Measurements from ENCODE around the gene ITPR1. TPM values are rescaled to one million over a fixed set of nuclear protein-coding genes. Genes with fewer than 3 reads are reported as not detected.

The ITPR1 gene
- total and polyA plus RNA-seq, 10 of the 15 experiments (the other 5 are each of a cell fraction or from before 2014, with no cell fraction given): 12.2 to 239 (median 28.4) TPM

GRCh38 chr3:4882548-4882947, 389.4 kb downstream of the ITPR1 start:
- Histone ChIP-seq H2AFZ (ENCODE audit: control insufficient read depth, low read depth, low read length) (no peak overlapping the region), H3K9ac (ENCODE audit: control insufficient read depth, insufficient read depth, low read length) (no peak overlapping the region), H3K9me3 (replicated peaks; ENCODE audit: control insufficient read depth, insufficient read depth, low read length) (no peaks in the 10 kb centered on the region; the same call in 1 of the 3 replicates), H4K20me1 (ENCODE audit: control insufficient read depth, insufficient read depth) (no peaks in the 10 kb centered on the region), H3K4me1 (ENCODE audit: control insufficient read depth, insufficient read depth, low read length) (no peaks in the 10 kb centered on the region), H3K4me2 (ENCODE audit: control insufficient read depth, insufficient read depth) (no peak overlapping the region), H3K36me3 (ENCODE audit: control insufficient read depth in 2 of 2, insufficient read depth in 2 of 2, low read length in 1 of 2) (no peaks in the 10 kb centered on the region), H3K27ac (ENCODE audit: control insufficient read depth, insufficient read depth) (no peak overlapping the region), H3K79me2 (ENCODE audit: control insufficient read depth, insufficient read depth, low read length) (no peaks in the 10 kb centered on the region), H3K4me3 (no peak overlapping the region), H3K27me3 (replicated peaks in 1 of 2; ENCODE audit: control insufficient read depth in 2 of 2, insufficient read depth in 2 of 2, low read length in 1 of 2) (no peaks in the 10 kb centered on the region)
- ChIA-PET RAD21 (ENCODE audit: unreplicated experiment) (interaction anchor here (1.4 kb wide), 1 partner anchor 145 kb away, joined by 3 read pairs; no protein-coding TSS in a partner anchor), SMC1A (ENCODE audit: uncharacterized antibody, unreplicated experiment) (interaction anchor here (0.6 to 3.0 kb wide), 4 partner anchors 11 to 134 kb away, joined by 3 to 11 read pairs (median 5); no protein-coding TSS in a partner anchor), POLR2A (no interaction called here), CTCF (interaction anchor here (1.3 to 3.4 kb wide), 3 partner anchors 11 to 94 kb away, joined by 4 to 16 read pairs (median 10); no protein-coding TSS in a partner anchor)
- ATAC-seq (no peak), DNase-seq (ENCODE audit: low read depth, low spot score) (no peak), FAIRE-seq (no peak)
- in situ Hi-C loops (cut with MboI) (no loop called here), intact Hi-C loops (cut with micrococcal nuclease; ENCODE audit: unreplicated experiment) (no loop called here)
- WGBS (ENCODE audit: insufficient coverage, insufficient replicate concordance, low lambda C conversion rate, missing lambda C conversion rate): 78% methylated on average over 4 of the region's 4 CpGs
- BruUV-seq (replicated peaks): no TSS peak
- TF ChIP-seq IRF3 (IDR thresholded peaks at IDR 0.05): no peak
- TF ChIP-seq, protein P1, sequence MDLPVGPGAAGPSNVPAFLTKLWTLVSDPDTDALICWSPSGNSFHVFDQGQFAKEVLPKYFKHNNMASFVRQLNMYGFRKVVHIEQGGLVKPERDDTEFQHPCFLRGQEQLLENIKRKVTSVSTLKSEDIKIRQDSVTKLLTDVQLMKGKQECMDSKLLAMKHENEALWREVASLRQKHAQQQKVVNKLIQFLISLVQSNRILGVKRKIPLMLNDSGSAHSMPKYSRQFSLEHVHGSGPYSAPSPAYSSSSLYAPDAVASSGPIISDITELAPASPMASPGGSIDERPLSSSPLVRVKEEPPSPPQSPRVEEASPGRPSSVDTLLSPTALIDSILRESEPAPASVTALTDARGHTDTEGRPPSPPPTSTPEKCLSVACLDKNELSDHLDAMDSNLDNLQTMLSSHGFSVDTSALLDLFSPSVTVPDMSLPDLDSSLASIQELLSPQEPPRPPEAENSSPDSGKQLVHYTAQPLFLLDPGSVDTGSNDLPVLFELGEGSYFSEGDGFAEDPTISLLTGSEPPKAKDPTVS (IDR thresholded peaks at IDR 0.05; ENCODE audit: low read depth, low read length): no peak

DNA sequence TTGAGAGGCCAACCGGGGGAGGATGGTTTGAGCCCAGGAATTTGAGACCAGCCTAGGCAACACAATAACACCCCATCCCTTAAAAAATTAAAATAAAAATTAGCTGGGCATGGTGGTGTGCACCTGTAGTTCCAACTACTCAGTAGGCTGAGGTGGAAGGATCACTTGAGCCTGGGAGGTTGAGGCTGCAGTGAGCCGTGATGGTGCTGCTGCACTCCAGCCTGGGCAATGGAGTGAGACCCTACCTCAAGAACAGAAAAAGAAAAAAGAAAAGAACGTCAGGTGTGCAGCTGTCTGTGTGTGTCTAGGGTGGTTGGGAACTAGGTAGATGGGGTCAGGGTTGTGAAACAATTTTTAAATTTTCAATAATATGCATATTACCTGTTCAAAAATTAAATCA, 389.9 kb downstream of the ITPR1 start:
- SMC1A ChIA-PET (ENCODE audit: uncharacterized antibody, unreplicated experiment): interaction anchor here (1.4 kb wide), 1 partner anchor 16 kb away, joined by 5 read pairs; no protein-coding TSS in a partner anchor
- Histone ChIP-seq H2AFZ (ENCODE audit: control insufficient read depth, low read depth, low read length) (no peak overlapping the region), H3K79me2 (ENCODE audit: control insufficient read depth, insufficient read depth, low read length) (no peaks in the 10 kb centered on the region), H4K20me1 (ENCODE audit: control insufficient read depth, insufficient read depth) (no peaks in the 10 kb centered on the region), H3K4me3 (no peak overlapping the region), H3K4me2 (ENCODE audit: control insufficient read depth, insufficient read depth) (no peak overlapping the region), H3K4me1 (ENCODE audit: control insufficient read depth, insufficient read depth, low read length) (no peaks in the 10 kb centered on the region), H3K27me3 (replicated peaks in 1 of 2; ENCODE audit: control insufficient read depth in 2 of 2, insufficient read depth in 2 of 2, low read length in 1 of 2) (no peaks in the 10 kb centered on the region), H3K9me3 (replicated peaks; ENCODE audit: control insufficient read depth, insufficient read depth, low read length) (no peaks in the 10 kb centered on the region; the same call in 1 of the 3 replicates), H3K9ac (ENCODE audit: control insufficient read depth, insufficient read depth, low read length) (no peak overlapping the region), H3K36me3 (ENCODE audit: control insufficient read depth in 2 of 2, insufficient read depth in 2 of 2, low read length in 1 of 2) (no peaks in the 10 kb centered on the region), H3K27ac (ENCODE audit: control insufficient read depth, insufficient read depth) (no peak overlapping the region)
- FAIRE-seq (no peak), DNase-seq (ENCODE audit: low read depth, low spot score) (no peak), ATAC-seq (no peak)
- no TSS peak for BruUV-seq (replicated peaks)
- in situ Hi-C loops (cut with MboI) (no loop called here), intact Hi-C loops (cut with micrococcal nuclease; ENCODE audit: unreplicated experiment) (no loop called here)
- POLR2A ChIA-PET: no interaction called here
- CTCF ChIA-PET: interaction anchor here (2.8 to 3.4 kb wide), 2 partner anchors 11 to 93 kb away, joined by 10 to 16 read pairs; no protein-coding TSS in a partner anchor
- WGBS (ENCODE audit: insufficient coverage, insufficient replicate concordance, low lambda C conversion rate, missing lambda C conversion rate): 75% methylated on average over 3 of the region's 3 CpGs
- RAD21 ChIA-PET (ENCODE audit: unreplicated experiment): no interaction called here
- TF ChIP-seq TCF12 (IDR thresholded peaks at IDR 0.05; ENCODE audit: low read depth, low read length) (no peak), YY1 (IDR thresholded peaks at IDR 0.05; ENCODE audit: low read depth, low read length) (no peak), IKZF1 (conservative IDR thresholded peaks at IDR 0.05) (no peak), ATF2 (IDR thresholded peaks at IDR 0.05; ENCODE audit: low read length) (no peak), ETV6 (conservative IDR thresholded peaks at IDR 0.05 in 1 of 2, IDR thresholded peaks at IDR 0.05 in 1 of 2; ENCODE audit: borderline replicate concordance in 1 of 2, low read depth in 1 of 2) (no peak), JUND (IDR thresholded peaks at IDR 0.05; ENCODE audit: low read depth, low read length) (no peak), POU2F2 (IDR thresholded peaks at IDR 0.05; ENCODE audit: borderline replicate concordance, low read depth, low read length) (no peak), SIX5 (IDR thresholded peaks at IDR 0.05; ENCODE audit: low read depth, low read length, severe bottlenecking) (no peak), EZH2 (IDR thresholded peaks at IDR 0.05; ENCODE audit: borderline replicate concordance, control insufficient read depth, low read depth, low read length) (no peak)
- TF ChIP-seq, protein P2, sequence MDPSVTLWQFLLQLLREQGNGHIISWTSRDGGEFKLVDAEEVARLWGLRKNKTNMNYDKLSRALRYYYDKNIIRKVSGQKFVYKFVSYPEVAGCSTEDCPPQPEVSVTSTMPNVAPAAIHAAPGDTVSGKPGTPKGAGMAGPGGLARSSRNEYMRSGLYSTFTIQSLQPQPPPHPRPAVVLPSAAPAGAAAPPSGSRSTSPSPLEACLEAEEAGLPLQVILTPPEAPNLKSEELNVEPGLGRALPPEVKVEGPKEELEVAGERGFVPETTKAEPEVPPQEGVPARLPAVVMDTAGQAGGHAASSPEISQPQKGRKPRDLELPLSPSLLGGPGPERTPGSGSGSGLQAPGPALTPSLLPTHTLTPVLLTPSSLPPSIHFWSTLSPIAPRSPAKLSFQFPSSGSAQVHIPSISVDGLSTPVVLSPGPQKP (IDR thresholded peaks at IDR 0.05; ENCODE audit: low read depth, low read length): no peak

All from GM12878 (cell line).